GM12874 (cell line): ENCODE measurements around the gene MED13L.

Experiments
- TF ChIP-seq, protein P1 (sequence below): IDR thresholded peaks from 2 replicates; pipeline ENCODE4 v1.5.1; 2011; ENCODE audit warnings: low read depth, mild to moderate bottlenecking, control low read depth, low read length, moderate library complexity; ENCODE audit not compliant: insufficient read depth

The MED13L gene

DNA sequence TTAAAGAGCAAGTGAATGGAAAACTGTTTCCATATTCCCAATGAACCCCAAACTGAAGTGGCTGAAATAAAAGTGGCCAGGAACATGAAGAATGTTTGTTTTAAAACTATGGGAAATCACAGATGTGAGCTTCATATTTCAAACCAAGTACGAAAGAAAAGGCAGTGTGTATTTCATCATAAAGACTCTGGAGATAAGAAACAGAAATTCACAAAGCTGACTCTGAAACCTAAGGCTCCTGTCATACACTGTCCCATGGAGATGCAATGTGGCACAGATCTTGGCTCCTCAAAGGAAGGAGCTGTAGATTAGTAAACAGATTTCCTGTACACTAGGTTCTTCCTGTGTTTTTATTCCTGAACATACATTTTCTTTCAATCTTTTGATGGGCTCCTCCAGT lies 304.4 kb downstream of the MED13L start:
- TF ChIP-seq, protein P1, sequence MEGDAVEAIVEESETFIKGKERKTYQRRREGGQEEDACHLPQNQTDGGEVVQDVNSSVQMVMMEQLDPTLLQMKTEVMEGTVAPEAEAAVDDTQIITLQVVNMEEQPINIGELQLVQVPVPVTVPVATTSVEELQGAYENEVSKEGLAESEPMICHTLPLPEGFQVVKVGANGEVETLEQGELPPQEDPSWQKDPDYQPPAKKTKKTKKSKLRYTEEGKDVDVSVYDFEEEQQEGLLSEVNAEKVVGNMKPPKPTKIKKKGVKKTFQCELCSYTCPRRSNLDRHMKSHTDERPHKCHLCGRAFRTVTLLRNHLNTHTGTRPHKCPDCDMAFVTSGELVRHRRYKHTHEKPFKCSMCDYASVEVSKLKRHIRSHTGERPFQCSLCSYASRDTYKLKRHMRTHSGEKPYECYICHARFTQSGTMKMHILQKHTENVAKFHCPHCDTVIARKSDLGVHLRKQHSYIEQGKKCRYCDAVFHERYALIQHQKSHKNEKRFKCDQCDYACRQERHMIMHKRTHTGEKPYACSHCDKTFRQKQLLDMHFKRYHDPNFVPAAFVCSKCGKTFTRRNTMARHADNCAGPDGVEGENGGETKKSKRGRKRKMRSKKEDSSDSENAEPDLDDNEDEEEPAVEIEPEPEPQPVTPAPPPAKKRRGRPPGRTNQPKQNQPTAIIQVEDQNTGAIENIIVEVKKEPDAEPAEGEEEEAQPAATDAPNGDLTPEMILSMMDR = no peak

DNA sequence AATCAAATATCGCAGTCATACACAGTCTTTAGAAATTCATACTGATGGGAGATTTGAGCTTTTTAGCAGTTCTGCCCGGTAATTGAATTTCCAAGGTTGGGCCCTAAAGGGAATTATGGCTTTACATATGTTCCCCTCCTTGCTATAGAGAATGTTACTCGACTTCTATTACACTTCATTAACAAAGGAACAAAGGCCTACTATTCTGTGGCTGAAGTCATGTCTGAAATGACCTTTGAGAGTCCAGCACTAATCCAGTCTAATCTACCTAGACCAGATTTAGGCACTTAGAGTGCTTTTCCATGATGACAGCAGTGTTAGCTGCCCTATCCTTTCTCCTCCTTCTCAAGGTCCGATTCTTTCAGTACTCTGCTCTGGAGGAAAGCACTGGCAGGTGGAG lies 305.3 kb downstream of the MED13L start:
- TF ChIP-seq, protein P1 = no peak

DNA sequence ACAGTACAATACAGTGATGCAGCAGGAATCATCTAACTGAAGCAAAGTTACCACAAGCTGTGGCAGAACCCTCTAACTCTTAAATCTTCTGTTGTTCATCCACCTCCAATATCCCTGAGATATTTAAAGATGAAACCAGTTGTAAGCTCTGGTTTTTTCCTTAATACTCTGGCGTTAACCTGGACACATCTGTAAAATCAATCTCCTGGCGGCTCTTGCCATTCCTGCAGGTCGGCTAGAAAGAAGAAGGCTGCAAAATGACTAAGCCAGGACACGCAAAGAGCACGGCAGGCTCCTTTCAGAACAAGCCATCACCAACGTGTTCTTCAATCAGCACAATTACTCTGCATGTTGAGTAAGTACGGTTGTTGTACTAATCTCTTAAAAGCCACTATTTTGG lies 309.3 kb downstream of the MED13L start:
- TF ChIP-seq, protein P1 = no peak

DNA sequence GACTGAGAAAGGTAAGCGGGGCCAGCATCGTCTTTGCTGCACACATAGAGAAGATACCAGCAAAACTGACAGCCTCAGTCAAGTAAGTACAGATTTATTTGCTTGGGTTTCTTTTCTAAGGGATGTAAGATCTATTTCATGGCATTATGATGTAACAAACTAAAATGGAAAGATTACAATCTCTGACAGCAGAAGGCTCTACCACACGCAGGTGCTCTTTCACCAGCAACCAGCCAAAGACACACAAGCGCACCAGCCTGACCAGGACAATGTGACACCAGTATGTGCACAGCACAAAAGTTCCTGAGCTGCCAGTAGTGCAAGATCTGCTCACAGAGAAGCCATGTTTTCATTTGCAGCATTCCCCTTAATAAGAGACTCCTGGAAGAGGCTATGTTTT lies 311.1 kb downstream of the MED13L start:
- TF ChIP-seq, protein P1 = no peak

DNA sequence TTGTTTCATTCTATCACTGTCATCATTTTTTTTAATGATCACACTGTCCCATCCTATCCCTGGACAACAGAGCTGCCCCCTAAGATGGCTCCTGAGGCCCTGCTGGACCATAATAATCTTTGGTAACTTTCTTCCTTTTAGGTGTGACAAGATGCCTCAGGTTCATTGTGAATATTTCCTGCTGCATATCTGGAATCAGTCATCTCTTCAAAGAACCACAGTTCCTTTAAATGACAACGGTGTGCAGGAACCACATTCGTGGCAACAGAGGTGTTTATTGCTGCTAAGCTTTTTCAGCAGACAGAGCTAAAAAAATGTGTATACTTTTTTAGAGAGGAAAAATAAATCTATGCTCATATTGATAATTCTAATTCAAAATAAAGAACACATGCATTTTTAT lies 312.9 kb downstream of the MED13L start:
- TF ChIP-seq, protein P1 = no peak

DNA sequence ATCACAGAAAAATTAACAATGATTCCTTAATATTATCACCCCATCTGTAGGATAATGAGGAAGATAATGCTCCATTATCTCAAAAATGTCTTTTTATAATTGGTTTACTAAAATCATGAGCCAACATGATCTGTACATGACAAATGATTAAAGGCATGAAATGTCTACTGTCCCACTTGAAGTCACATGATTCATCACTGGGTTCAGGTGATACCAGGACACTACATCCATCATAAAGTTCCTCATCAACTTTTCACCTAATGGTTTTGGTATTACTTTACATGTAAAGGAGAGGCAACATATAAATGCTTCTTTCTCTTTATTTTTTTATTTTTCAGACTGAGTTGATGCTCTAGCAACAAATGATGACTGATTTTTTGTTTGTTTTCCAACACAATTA lies 313.3 kb downstream of the MED13L start:
- TF ChIP-seq, protein P1 = no peak

- TF ChIP-seq, protein P1 = no peak
Observed at GRCh38 chr12:115962216-115962615, 315.3 kb downstream of the MED13L start.
